K562 (cell line): ENCODE data around the gene RBM44. TPM values are rescaled to one million over a fixed set of nuclear protein-coding genes. Genes with fewer than 3 reads are reported as not detected.

Experiments
- ATAC-seq: fragments of 200-7000 bp; cut with Tn5 transposase; 3 replicates; pipeline ENCODE4 v1.9.1; 2020; ENCODE audit warnings: moderate library complexity
- BruUV-seq: library from RNA; stranded (reverse); fragments of 400-500 nt; replicated peaks from 2 replicates; lab custom pipeline; 2021; lab: Mats Ljungman, UMichigan
- CTCF ChIA-PET: fragments of 300-600 bp; formaldehyde crosslinking; extraction: SDS; loops from one replicate; lab custom pipeline; 2021; ENCODE audit warnings: low intra/inter-chr PET ratio; lab: Yijun Ruan, JAX
- POLR2A ChIA-PET: fragments of 300-600, 350-650 bp; sonication (Branson Sonifier 250); formaldehyde crosslinking; extraction: SDS; loops from one replicate; lab custom pipeline; 2021; ENCODE audit warnings: antibody characterized with exemption, inconsistent platforms; lab: Yijun Ruan, JAX
- DNase-seq, 4 experiments: peaks; one replicate each; pipeline versions ENCODE4 v3.0.0 to v3.0.0-alpha.2; 2011 to 2018; ENCODE audit warnings: low spot score in 3 of 4, mixed read lengths in 3 of 4; ENCODE audit errors: extremely low read depth in 1 of 4
- FAIRE-seq: peaks from 2 replicates; lab custom pipeline; 2011; peaks lifted over from hg19 to GRCh38; lab: Jason Lieb, UNC
- H2AFZ ChIP-seq: 2 replicates; pipeline ENCODE4 v1.6.0; 2011; ENCODE audit warnings: low read depth, low read length, control low read depth, inconsistent platforms
- H3K27ac ChIP-seq: fragments of 200-600 bp; 3 replicates; pipeline ENCODE4 v1.8.0; 2011; ENCODE audit warnings: low read depth, mild to moderate bottlenecking, control low read depth, inconsistent platforms, low read length, moderate library complexity, mixed read lengths; ENCODE audit errors: extremely low read depth
- H3K27me3 ChIP-seq, 2 experiments: fragments of 300-600 bp in 1 of 2; 2 replicates in 1 of 2; 3 replicates in 1 of 2; pipeline versions ENCODE4 v1.6.0 to v1.8.0; 2011; ENCODE audit warnings: inconsistent platforms in 2 of 2, low read length in 2 of 2, mild to moderate bottlenecking in 1 of 2, mixed read lengths in 1 of 2, moderate library complexity in 1 of 2; ENCODE audit not compliant: control insufficient read depth in 2 of 2, insufficient read depth in 2 of 2
- H3K36me3 ChIP-seq: fragments of 300-600 bp; 3 replicates; pipeline ENCODE4 v1.8.0; 2011; ENCODE audit warnings: mild to moderate bottlenecking, low read length, inconsistent platforms; ENCODE audit not compliant: control insufficient read depth, insufficient read depth
- H3K4me1 ChIP-seq, 2 experiments: fragments of 200-600 bp in 1 of 2; replicated peaks in 1 of 2; 2 replicates in 1 of 2; 3 replicates in 1 of 2; pipeline versions ENCODE4 v1.5.1 to v1.8.0; 2011; ENCODE audit warnings: inconsistent platforms in 2 of 2, low read length in 2 of 2, mild to moderate bottlenecking in 1 of 2, mixed read lengths in 1 of 2, moderate library complexity in 1 of 2; ENCODE audit not compliant: control insufficient read depth in 2 of 2, insufficient read depth in 2 of 2
- H3K4me2 ChIP-seq: 2 replicates; pipeline ENCODE4 v1.6.1; 2011; ENCODE audit warnings: low read length, control low read depth, inconsistent platforms, mixed read lengths; ENCODE audit not compliant: insufficient read depth
- H3K4me3 ChIP-seq: fragments of 200-600 bp; sonication (generic), shearing (Covaris generic); 2 replicates; pipeline ENCODE4 v1.5.1; 2016; ENCODE audit warnings: control low read depth, inconsistent platforms
- H3K79me2 ChIP-seq: fragments of 200-600 bp; 3 replicates; pipeline ENCODE4 v1.8.0; 2011; ENCODE audit warnings: low read length, inconsistent platforms; ENCODE audit not compliant: control insufficient read depth, insufficient read depth
- H3K9ac ChIP-seq, 2 experiments: 2 replicates each; pipeline versions ENCODE4 v1.6.0 to v1.6.1; 2011; ENCODE audit warnings: low read depth in 2 of 2, low read length in 2 of 2, control low read depth in 1 of 2, inconsistent platforms in 1 of 2, mild to moderate bottlenecking in 1 of 2, mixed read lengths in 1 of 2; ENCODE audit not compliant: insufficient read depth in 1 of 2
- H3K9me1 ChIP-seq: one replicate; pipeline ENCODE4 v1.6.0; 2011; ENCODE audit warnings: inconsistent platforms, mild to moderate bottlenecking, low read length, moderate library complexity; ENCODE audit not compliant: control insufficient read depth, insufficient read depth
- H3K9me3 ChIP-seq: replicated peaks from 2 replicates; pipeline ENCODE4 v1.5.1; 2011; ENCODE audit warnings: low read depth, low read length, inconsistent platforms; ENCODE audit not compliant: control insufficient read depth, insufficient read depth
- H4K20me1 ChIP-seq: replicated peaks from 2 replicates; pipeline ENCODE4 v1.6.1; 2011; ENCODE audit warnings: low read length, inconsistent platforms, mixed read lengths; ENCODE audit not compliant: control insufficient read depth, insufficient read depth
- EHMT2 ChIP-seq: fragments of 450-650 bp; IDR thresholded peaks from 2 replicates; pipeline ENCODE4 v1.6.1; 2018; ENCODE audit warnings: antibody characterized with exemption
- HDAC3 ChIP-seq: fragments of 450-650 bp; IDR thresholded peaks from 2 replicates; pipeline ENCODE4 v1.6.1; 2018; ENCODE audit warnings: borderline replicate concordance, mild to moderate bottlenecking, moderate library complexity; ENCODE audit not compliant: partially characterized antibody
- JUNB ChIP-seq: fragments of 450-650 bp; formaldehyde crosslinking; conservative IDR thresholded peaks from 2 replicates; pipeline ENCODE4 v1.4.0; 2020; ENCODE audit warnings: mild to moderate bottlenecking
- NFE2 ChIP-seq: IDR thresholded peaks from 2 replicates; pipeline ENCODE4 v1.6.1; 2014; ENCODE audit warnings: antibody characterized with exemption, low read depth
- SMAD4 ChIP-seq: fragments of 250-450 bp; sonication (Bioruptor Pico); conservative IDR thresholded peaks from 2 replicates; pipeline ENCODE4 v1.8.0; 2021; ENCODE audit warnings: inconsistent platforms, mild to moderate bottlenecking, moderate library complexity
- ZBTB17 ChIP-seq: fragments of 450-650 bp; formaldehyde crosslinking; IDR thresholded peaks from 2 replicates; pipeline ENCODE4 v1.4.0; 2020; ENCODE audit warnings: mild to moderate bottlenecking
- ZNF324 ChIP-seq: fragments of 250-450 bp; sonication (Bioruptor Pico); IDR thresholded peaks from 2 replicates; pipeline ENCODE4 v1.4.0; 2020; ENCODE audit warnings: mild to moderate bottlenecking
- ZNF561 ChIP-seq: fragments of 450-650 bp; formaldehyde crosslinking; conservative IDR thresholded peaks from 2 replicates; pipeline ENCODE4 v1.4.0; 2020; ENCODE audit warnings: mild to moderate bottlenecking, moderate library complexity
- ZNF696 ChIP-seq: fragments of 250-450 bp; sonication (Bioruptor Pico); conservative IDR thresholded peaks from 2 replicates; pipeline ENCODE4 v1.4.0; 2020; ENCODE audit warnings: mild to moderate bottlenecking, moderate library complexity
- ZNF764 ChIP-seq: fragments of 250-450 bp; sonication (Bioruptor Pico); IDR thresholded peaks from 2 replicates; pipeline ENCODE4 v1.4.0; 2020; ENCODE audit warnings: low read depth, mild to moderate bottlenecking, moderate library complexity
- WGBS: fragments of 100-300 bp; shearing (Covaris generic); methylation state at CpG from one replicate; pipeline ENCODE4 v1.1.6; 2016; ENCODE audit warnings: low coverage, mixed read lengths; ENCODE audit not compliant: insufficient coverage; ENCODE audit errors: missing lambda C conversion rate; 5-methylcytosine and 5-hydroxymethylcytosine counted together
- in situ Hi-C: fragments of 300-500 bp; cut with MboI; formaldehyde crosslinking; loops from 4 replicates; pipeline ENCODE4 v1.15.0; 2018; ENCODE audit warnings: inconsistent platforms, mixed read lengths
- intact Hi-C: fragments of 100-400 bp; cut with micrococcal nuclease; formaldehyde crosslinking; loops from 2 replicates; pipeline ENCODE4 v1.14.2; 2022
- polyA plus RNA-seq, 8 experiments: library from polyadenylated mRNA; depleted of rRNA in 4 of 8; stranded (reverse) in 5 of 8; unstranded in 3 of 8; fragments of >200 nt; fragmentation: Nextera tagmentation in 2 of 8; fragmentation: Illumina TruSeq in 1 of 8; extraction: Ambion mirVana in 2 of 8; extraction: Trizol in 1 of 8; gene quantifications; 2 replicates each; pipeline versions ENCODE4 v1.2.1 to v1.2.3, GENCODE V29; 2011 to 2014; ENCODE audit warnings: inconsistent platforms in 1 of 8, missing spikeins in 1 of 8
- total RNA-seq, 7 experiments: library from RNA; depleted of rRNA in 6 of 7; stranded (reverse); fragments of >200 nt in 6 of 7; fragmentation: Illumina TruSeq in 2 of 7; extraction: Trizol in 2 of 7; gene quantifications; 2 replicates each; pipeline versions ENCODE4 v1.2.1 to v1.2.3, GENCODE V29; 2011 to 2021; ENCODE audit warnings: low replicate concordance in 1 of 7

The RBM44 gene
- total and polyA plus RNA-seq, 9 of the 15 experiments (the other 6 are each of a cell fraction or from before 2014, with no cell fraction given): 0.04 to 0.25 (median 0.13) TPM

DNA sequence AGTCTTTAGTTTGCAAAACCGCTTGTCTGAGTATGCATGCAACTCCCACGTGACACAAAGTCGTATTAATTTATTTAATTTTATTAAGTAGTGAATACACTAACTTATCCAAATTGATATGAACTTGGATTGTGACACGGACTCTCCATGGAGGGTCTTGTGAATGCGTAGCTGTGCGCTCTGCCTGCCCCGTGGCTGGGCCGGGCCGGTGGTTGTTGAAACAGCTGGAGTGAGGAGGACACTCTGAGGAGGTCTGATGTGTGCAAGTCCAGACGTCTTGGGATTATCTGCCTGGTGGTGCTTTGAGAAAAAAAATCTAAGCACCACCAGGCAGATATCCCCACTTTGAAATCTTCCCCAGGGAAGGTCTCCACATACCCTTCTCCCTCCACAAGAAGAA lies 41.0 kb upstream of the RBM44 start:
- CTCF ChIA-PET: no interaction called here
- Histone ChIP-seq H3K9me3 (no peaks in the 10 kb centered on the region), H3K27ac (no peak overlapping the region), H3K9ac (no peak overlapping the region), H3K9me1 (no peaks in the 10 kb centered on the region), H3K27me3 (no peaks in the 10 kb centered on the region), H3K4me1 (no peaks in the 10 kb centered on the region), H3K4me2 (no peak overlapping the region), H2AFZ (no peak overlapping the region), H4K20me1 (no peaks in the 10 kb centered on the region), H3K79me2 (no peaks in the 10 kb centered on the region), H3K36me3 (peaks cover 42% of the 10 kb centered on the region; the same call in 2 of the 3 replicates), H3K4me3 (no peak overlapping the region)
- WGBS: 76% methylated on average over 4 of the region's 10 CpGs
- no TSS peak for BruUV-seq
- FAIRE-seq (no peak), DNase-seq (no peak), ATAC-seq (no peak)
- POLR2A ChIA-PET: interaction anchor here (0.5 kb wide), 1 partner anchor 8 kb away, joined by 6 read pairs; no protein-coding TSS in a partner anchor
- TF ChIP-seq HDAC3: no peak
- no peak for TF ChIP-seq ZNF561
- TF ChIP-seq EHMT2: no peak
- no peak for TF ChIP-seq ZNF764 (CRISPR knock-in tag)
- TF ChIP-seq NFE2: no peak
- TF ChIP-seq ZNF324 (CRISPR knock-in tag): no peak
- TF ChIP-seq JUNB: no peak
- no peak for TF ChIP-seq ZNF696 (CRISPR knock-in tag)
- TF ChIP-seq SMAD4 (CRISPR knock-in tag): no peak
- no peak for TF ChIP-seq ZBTB17 (CRISPR knock-in tag)
- intact Hi-C loops (no loop called here), in situ Hi-C loops (no loop called here)
